ENCODE results near the gene FOXD4.
"Not testable (repeated sequence)": the region's sequence is repeated elsewhere in the genome, so short reads cannot be mapped to it uniquely, and the experiment has no call there.

Gene FOXD4

GRCh38 chr9:90851-91250 lies 27.4 kb downstream of the FOXD4 start:
- not testable (repeated sequence) for DNase-seq

- not testable (repeated sequence) for DNase-seq
These were observed 29.7 kb downstream of the FOXD4 start for GRCh38 chr9:88396-89037.

GRCh38 chr9:87860-88259 lies 30.4 kb downstream of the FOXD4 start:
- not testable (repeated sequence) for DNase-seq

GRCh38 chr9:87105-87504 lies 31.1 kb downstream of the FOXD4 start:
- DNase-seq, result not testable (repeated sequence)

GRCh38 chr9:86697-87096 lies 31.5 kb downstream of the FOXD4 start:
- not testable (repeated sequence) for DNase-seq

- DNase-seq, result not testable (repeated sequence)
These were observed 35.1 kb downstream of the FOXD4 start for GRCh38 chr9:82932-83689.

- DNase-seq, result not testable (repeated sequence)
These were observed 39.9 kb downstream of the FOXD4 start for GRCh38 chr9:78333-78732.

- not testable (repeated sequence) for DNase-seq
These were observed 41.8 kb downstream of the FOXD4 start for GRCh38 chr9:76389-76788.

- DNase-seq, result not testable (repeated sequence)
These were observed 44.2 kb downstream of the FOXD4 start for GRCh38 chr9:73900-74525.

- not testable (repeated sequence) for DNase-seq
These were observed 44.9 kb downstream of the FOXD4 start for GRCh38 chr9:73076-73899.

Data from NCI-H1436 treated with DMSO at 0.1 percent for 48 hours (cell line).